K562 (cell line): ENCODE data around the gene USP19. TPM values are rescaled to one million over a fixed set of nuclear protein-coding genes. Genes with fewer than 3 reads are reported as not detected.

Experiments
- JUND ChIP-seq, 2 experiments: IDR thresholded peaks; 2 replicates in 1 of 2; 3 replicates in 1 of 2; pipeline ENCODE4 v1.6.1; 2011; ENCODE audit warnings: borderline replicate concordance in 2 of 2, low read depth in 2 of 2, low read length in 2 of 2, improper control_type of control experiment in 1 of 2, missing biosample characterization in 1 of 2, missing genetic modification characterization in 1 of 2, missing genetic modification reagents in 1 of 2
- MLLT1 ChIP-seq, 2 experiments: fragments of 450-650 bp; IDR thresholded peaks; 2 replicates each; pipeline ENCODE4 v1.6.1; 2016
- PRDM10 ChIP-seq: fragments of 450-650 bp; IDR thresholded peaks from 2 replicates; pipeline ENCODE4 v1.6.1; 2018; ENCODE audit not compliant: partially characterized antibody
- RNF2 ChIP-seq: sonication (generic); IDR thresholded peaks from 2 replicates; pipeline ENCODE4 v1.6.1; 2016
- TAF9B ChIP-seq: fragments of 450-650 bp; IDR thresholded peaks from 2 replicates; pipeline ENCODE4 v1.6.1; 2018; ENCODE audit warnings: mild to moderate bottlenecking; ENCODE audit not compliant: partially characterized antibody
- ZBTB40 ChIP-seq, 2 experiments: fragments of 450-650 bp in 1 of 2; sonication (generic) in 1 of 2; formaldehyde crosslinking in 1 of 2; IDR thresholded peaks; 2 replicates each; pipeline versions ENCODE4 v1.7.1 to v1.9.0; 2016 to 2022; ENCODE audit warnings: inconsistent platforms in 1 of 2, mild to moderate bottlenecking in 1 of 2, missing genetic modification reagents in 1 of 2
- polyA plus RNA-seq, 8 experiments: library from polyadenylated mRNA; depleted of rRNA in 4 of 8; stranded (reverse) in 5 of 8; unstranded in 3 of 8; fragments of >200 nt; fragmentation: Nextera tagmentation in 2 of 8; fragmentation: Illumina TruSeq in 1 of 8; extraction: Ambion mirVana in 2 of 8; extraction: Trizol in 1 of 8; gene quantifications; 2 replicates each; pipeline versions ENCODE4 v1.2.1 to v1.2.3, GENCODE V29; 2011 to 2014; ENCODE audit warnings: inconsistent platforms in 1 of 8, missing spikeins in 1 of 8
- total RNA-seq, 7 experiments: library from RNA; depleted of rRNA in 6 of 7; stranded (reverse); fragments of >200 nt in 6 of 7; fragmentation: Illumina TruSeq in 2 of 7; extraction: Trizol in 2 of 7; gene quantifications; 2 replicates each; pipeline versions ENCODE4 v1.2.1 to v1.2.3, GENCODE V29; 2011 to 2021; ENCODE audit warnings: low replicate concordance in 1 of 7
- TF ChIP-seq, protein P1 (sequence below): sonication (generic); formaldehyde crosslinking; IDR thresholded peaks from 2 replicates; pipeline ENCODE4 v1.8.1; 2023; ENCODE audit warnings: mild to moderate bottlenecking, missing genetic modification reagents, moderate library complexity

Gene USP19
- total and polyA plus RNA-seq, 9 of the 15 experiments (the other 6 are each of a cell fraction or from before 2014, with no cell fraction given) = 0.24 to 65.9 (median 36.9) TPM

DNA sequence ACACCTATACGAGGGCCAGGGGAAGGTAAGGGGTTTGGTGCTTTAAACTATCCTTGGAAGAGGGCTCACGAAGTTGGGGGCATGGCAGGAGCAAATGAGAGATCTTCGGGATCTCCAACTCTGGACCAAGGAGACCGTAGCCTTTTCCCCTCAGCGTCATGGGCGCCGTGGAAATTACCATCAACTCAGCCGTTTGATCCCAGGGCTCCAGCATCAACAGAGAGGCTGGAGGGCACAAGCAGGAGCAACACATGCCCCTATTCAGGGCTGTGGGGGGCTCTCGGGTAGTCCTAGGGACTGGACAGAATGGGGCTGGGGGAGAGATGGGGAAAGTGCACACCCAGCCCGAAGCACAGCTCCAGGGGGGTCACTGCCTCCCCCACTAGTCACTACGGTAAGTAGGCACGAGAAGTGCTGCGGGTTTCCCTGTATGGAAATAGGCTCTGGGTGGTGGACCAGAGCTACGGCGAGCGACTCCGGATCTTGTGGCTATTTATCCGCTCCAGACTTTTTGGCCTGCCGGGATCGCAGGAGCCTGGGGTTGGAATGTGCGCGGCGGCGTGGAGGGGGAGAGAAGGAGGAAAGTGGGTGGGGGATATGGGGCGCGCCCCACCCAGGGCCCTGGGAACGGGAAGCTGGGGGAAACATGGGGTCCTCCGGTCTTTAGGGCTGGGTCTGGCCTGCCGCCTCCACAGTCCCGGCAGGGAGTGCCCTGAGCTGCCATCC, 12.8 kb upstream of the USP19 start (continued):
- TF ChIP-seq PRDM10 (peak; percentile 79), JUND (IDR thresholded peaks at IDR 0.05; ENCODE audit: borderline replicate concordance, low read depth, low read length) (0 out of 2 replicates have a peak, but pooled peaks have one; percentile 26), JUND (tag; IDR thresholded peaks at IDR 0.05; ENCODE audit: borderline replicate concordance, low read depth, low read length) (no peak; the same call in 2 of the 3 replicates), MLLT1 (IDR thresholded peaks at IDR 0.05) (peak in 1 of 2 experiments; percentile 93; a peak in 2 of 4 replicates), RNF2 (no peak), ZBTB40 (IDR thresholded peaks at IDR 0.05) (no peak), ZBTB40 (CRISPR knock-in tag; IDR thresholded peaks at IDR 0.05) (no peak), TAF9B (peak; percentile 29)
- TF ChIP-seq, protein P1, sequence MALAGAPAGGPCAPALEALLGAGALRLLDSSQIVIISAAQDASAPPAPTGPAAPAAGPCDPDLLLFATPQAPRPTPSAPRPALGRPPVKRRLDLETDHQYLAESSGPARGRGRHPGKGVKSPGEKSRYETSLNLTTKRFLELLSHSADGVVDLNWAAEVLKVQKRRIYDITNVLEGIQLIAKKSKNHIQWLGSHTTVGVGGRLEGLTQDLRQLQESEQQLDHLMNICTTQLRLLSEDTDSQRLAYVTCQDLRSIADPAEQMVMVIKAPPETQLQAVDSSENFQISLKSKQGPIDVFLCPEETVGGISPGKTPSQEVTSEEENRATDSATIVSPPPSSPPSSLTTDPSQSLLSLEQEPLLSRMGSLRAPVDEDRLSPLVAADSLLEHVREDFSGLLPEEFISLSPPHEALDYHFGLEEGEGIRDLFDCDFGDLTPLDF = no peak
